Stomach smooth muscle (tissue), 2 donors: Measurements from ENCODE around the gene RASSF7.
"Not testable (repeated sequence)": the region's sequence is repeated elsewhere in the genome, so short reads cannot be mapped to it uniquely, and the experiment has no call there.

Source experiments
- H3K27ac ChIP-seq: one replicate; pipeline ENCODE4 v1.7.0; 2013; ENCODE audit warnings: mild to moderate bottlenecking, low read length, inconsistent platforms
- H3K27me3 ChIP-seq, 2 donors: one replicate each; pipeline ENCODE4 v1.7.0; 2013; ENCODE audit warnings: low read length in 2 of 2; ENCODE audit not compliant: insufficient read depth in 2 of 2, control insufficient read depth in 1 of 2
- H3K36me3 ChIP-seq, 2 donors: one replicate each; pipeline ENCODE4 v1.7.0; 2013; ENCODE audit warnings: low read length in 2 of 2; ENCODE audit not compliant: control insufficient read depth in 2 of 2, insufficient read depth in 2 of 2
- H3K4me1 ChIP-seq: one replicate; pipeline ENCODE4 v1.7.0; 2013; ENCODE audit warnings: low read length; ENCODE audit not compliant: control insufficient read depth, insufficient read depth
- H3K4me3 ChIP-seq, 2 donors: one replicate each; pipeline ENCODE4 v1.7.0; 2013; ENCODE audit warnings: low read length in 2 of 2
- H3K9ac ChIP-seq, 2 donors: one replicate each; pipeline ENCODE4 v1.7.0; 2013; ENCODE audit warnings: low read length in 2 of 2, mild to moderate bottlenecking in 1 of 2
- H3K9me3 ChIP-seq, 2 donors: one replicate each; pipeline ENCODE4 v1.7.0; 2013; ENCODE audit warnings: low read length in 2 of 2; ENCODE audit not compliant: control insufficient read depth in 2 of 2
- donor health status: healthy.
- donor health status: Pancreatic carcinoma.

Gene RASSF7

DNA sequence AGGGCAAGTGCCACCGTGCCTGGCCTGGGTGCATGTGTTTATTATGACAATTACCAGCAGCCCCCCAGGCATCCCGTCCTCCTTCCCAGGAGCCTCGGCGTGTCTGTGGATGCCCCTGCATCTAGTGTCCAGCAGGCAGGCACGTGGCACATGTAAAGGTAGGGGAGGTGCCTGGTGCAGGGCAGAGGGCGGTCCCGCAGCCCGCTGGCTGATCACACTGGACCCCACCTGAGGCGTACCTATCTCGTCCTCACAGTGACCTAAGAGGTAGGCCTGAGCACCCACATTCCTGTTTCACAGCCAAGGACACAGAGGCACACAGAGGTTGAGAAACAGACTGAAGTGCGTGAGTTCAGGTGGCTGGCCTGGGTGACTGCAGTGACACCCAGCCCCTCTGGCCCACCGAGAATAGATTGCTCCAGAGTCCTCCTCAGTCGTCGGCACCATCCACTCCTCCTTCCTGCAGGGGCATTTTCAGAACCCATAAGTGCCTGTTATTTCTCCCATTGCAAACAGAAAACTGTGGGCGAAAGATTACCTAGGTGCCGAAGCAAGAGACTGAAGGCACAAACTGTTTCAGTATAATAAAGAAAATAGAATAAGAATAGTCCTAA, 12.5 kb downstream of the RASSF7 start:
- Histone ChIP-seq H3K36me3 (no peaks in the 10 kb centered on the region), H3K27me3 (peaks cover 0 to 2% of the 10 kb centered on the region in 2 donors), H3K9ac (no peak overlapping the region), H3K4me1 (peaks cover 33% of the 10 kb centered on the region), H3K27ac (no peak overlapping the region), H3K9me3 (no peaks in the 10 kb centered on the region), H3K4me3 (no peak overlapping the region)

GRCh38 chr11:574031-574570, 13.3 kb downstream of the RASSF7 start:
- not testable (repeated sequence) for H3K4me3 ChIP-seq

GRCh38 chr11:574632-575312, 14.0 kb downstream of the RASSF7 start:
- peaks cover 38% of the 10 kb centered on the region for H3K4me1 ChIP-seq
- peaks cover 0 to 2% of the 10 kb centered on the region in 2 donors for H3K27me3 ChIP-seq
- H3K4me3 ChIP-seq, result peak overlapping the region; percentile 56 to 75
- H3K27ac ChIP-seq, result no peak overlapping the region
- no peaks in the 10 kb centered on the region for H3K9me3 ChIP-seq
- H3K36me3 ChIP-seq, result no peaks in the 10 kb centered on the region
- H3K9ac ChIP-seq, result no peak overlapping the region

More at GRCh38 chr11:574031-574570, 13.3 kb downstream of the RASSF7 start:
- H3K27me3 ChIP-seq, H3K27ac ChIP-seq, H3K36me3 ChIP-seq, H3K9ac ChIP-seq, H3K9me3 ChIP-seq: not testable (repeated sequence)
- peaks cover 38% of the 10 kb centered on the region for H3K4me1 ChIP-seq

DNA sequence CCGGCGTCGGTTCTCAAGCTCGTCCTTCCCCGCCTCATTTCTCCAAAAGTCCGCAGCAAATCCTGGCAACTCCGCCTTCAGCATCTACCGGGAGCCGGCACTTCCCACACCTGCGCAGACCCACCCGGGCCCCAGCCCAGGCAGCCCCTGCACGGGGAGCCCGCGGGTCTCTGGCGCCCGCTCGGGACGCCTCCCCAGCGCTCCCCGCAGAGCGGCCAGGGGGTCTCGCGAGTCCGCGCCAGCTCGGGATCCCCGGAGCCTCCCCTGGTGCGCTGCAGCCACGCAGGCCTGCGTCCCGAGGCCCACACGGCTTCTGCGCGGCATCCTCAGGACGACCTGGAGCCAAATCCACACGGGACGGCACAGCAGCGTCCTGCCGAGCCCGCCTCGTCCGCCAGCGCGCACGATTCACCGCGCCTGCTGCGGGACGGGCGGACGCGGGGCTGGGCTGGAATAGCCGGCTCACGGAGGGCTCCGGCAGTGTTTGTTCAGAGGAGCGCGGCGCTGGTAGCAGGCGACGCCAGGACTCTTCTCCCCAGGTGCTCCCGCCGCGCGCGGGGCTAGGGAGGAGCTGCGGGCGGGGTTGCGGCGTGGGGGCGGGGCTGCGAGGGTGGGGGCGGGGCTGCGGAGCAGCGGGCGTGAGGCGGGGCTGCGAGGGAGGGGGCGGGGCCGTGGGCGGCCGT, 14.7 kb downstream of the RASSF7 start:
- H3K9me3 ChIP-seq, result no peaks in the 10 kb centered on the region
- no peak overlapping the region for H3K9ac ChIP-seq
- no peaks in the 10 kb centered on the region for H3K36me3 ChIP-seq
- H3K4me3 ChIP-seq, result peak overlapping the region; percentile 56 to 75
- H3K4me1 ChIP-seq, result peaks cover 45% of the 10 kb centered on the region
- H3K27me3 ChIP-seq, result peaks cover 0 to 2% of the 10 kb centered on the region in 2 donors
- no peak overlapping the region for H3K27ac ChIP-seq

GRCh38 chr11:575996-576768, 15.4 kb downstream of the RASSF7 start, which contains the start of gene PHRF1:
Gene PHRF1 (plus strand): TSS chr11:576470. CDS start chr11:581513, 5,043 bp downstream.
- H3K9ac ChIP-seq, result peak within 1 kb of the TSS; percentile 89 to 94
- peak within 1 kb of the TSS; percentile 95 to 96 for H3K4me3 ChIP-seq
- H3K9me3 ChIP-seq, result no peaks in the 10 kb centered on the region
- H3K4me1 ChIP-seq, result peaks cover 45% of the 10 kb centered on the region
- peaks cover 0 to 2% of the 10 kb centered on the region in 2 donors for H3K27me3 ChIP-seq
- H3K36me3 ChIP-seq, result no peaks in the 10 kb centered on the region
- peak within 1 kb of the TSS; percentile 86 for H3K27ac ChIP-seq

DNA sequence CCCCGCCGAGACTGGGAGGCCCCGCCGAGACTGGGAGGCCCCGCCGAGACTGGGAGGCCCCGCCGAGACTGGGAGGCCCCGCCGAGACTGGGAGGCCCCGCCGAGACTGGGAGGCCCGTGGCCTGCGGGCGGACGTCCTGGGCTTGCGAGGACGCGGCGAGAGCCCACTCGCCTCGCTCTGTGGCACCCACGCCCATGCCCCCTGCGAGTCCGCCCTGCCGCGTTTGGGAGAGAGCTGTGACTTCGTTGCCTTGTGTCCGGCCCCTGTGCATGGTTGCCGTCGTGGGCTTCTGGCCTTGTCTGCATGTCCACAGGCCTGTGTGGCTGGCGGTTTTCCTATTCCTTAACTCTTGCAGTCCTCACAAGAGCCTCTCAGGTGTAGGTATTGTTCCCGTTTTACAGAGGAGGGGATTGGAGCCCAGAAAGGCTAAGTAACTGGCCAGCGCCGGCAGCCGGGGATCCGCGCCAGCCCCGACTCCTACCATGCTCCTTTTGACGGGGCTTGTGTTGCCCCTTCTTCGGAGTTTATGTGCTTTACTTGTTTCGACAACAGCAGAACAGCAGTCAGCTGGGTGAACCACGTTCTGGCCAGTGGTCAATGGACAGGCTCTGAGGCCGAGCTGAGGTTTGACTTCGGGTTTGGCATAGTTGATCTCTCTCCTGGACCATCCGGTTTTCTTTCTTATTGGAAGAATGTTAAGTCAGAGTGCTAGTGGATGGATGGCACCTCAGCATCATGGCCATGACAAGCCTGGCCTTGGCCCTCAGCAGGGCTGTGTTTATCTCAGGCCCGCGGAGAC, 16.2 kb downstream of the RASSF7 start:
- H3K27me3 ChIP-seq, result peaks cover 0 to 2% of the 10 kb centered on the region in 2 donors
- peaks cover 51% of the 10 kb centered on the region for H3K4me1 ChIP-seq
- peak overlapping the region; percentile 95 to 96 for H3K4me3 ChIP-seq
- H3K9ac ChIP-seq, result peak overlapping the region; percentile 89 to 94
- H3K9me3 ChIP-seq, result no peaks in the 10 kb centered on the region
- peaks cover 4% of the 10 kb centered on the region in 2 donors for H3K36me3 ChIP-seq
- peak overlapping the region; percentile 49 for H3K27ac ChIP-seq

GRCh38 chr11:577611-577894, 16.8 kb downstream of the RASSF7 start:
- H3K9me3 ChIP-seq, result no peaks in the 10 kb centered on the region
- peak overlapping the region; percentile 95 to 96 for H3K4me3 ChIP-seq
- H3K36me3 ChIP-seq, result peaks cover 4% of the 10 kb centered on the region in 2 donors
- peaks cover 0 to 2% of the 10 kb centered on the region in 2 donors for H3K27me3 ChIP-seq
- H3K9ac ChIP-seq, result peak overlapping the region; percentile 89 to 94
- no peak overlapping the region for H3K27ac ChIP-seq
- peaks cover 51% of the 10 kb centered on the region for H3K4me1 ChIP-seq

DNA sequence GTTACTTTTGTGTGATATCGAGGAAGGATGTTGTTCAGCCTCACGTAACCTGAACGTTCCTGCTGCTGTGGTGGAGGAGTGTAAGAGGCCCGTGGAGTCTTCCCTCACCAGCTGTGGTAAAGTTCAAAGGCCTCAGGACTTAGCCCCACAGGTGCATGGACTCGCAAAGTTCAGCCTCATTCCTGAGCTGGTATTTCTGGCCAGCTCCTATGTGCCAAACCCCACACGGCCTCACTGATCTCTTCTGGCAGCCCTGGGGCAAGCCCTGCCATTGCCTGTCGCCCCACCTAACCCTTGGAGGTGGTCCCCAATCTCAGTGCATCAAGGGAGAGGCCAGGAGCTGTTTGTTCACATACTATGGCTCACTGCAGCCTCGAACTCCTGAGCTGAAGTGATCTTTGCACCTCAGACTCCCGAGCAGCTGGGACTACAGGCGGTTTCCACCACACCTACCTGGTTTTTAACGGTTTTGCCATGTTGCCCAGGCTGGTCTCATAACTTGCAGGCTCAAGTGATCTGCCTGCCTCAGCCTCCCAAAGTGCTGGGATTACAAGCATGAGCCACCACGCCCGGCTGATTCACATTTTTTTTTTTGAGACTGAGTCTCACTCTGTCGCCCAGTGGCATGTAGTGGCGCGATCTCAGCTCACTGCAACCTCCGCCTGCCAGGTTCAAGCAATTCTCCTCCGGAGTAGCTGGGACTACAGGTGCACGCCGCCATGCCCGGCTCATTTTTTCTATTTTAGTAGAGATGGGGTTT, 17.7 kb downstream of the RASSF7 start:
- Histone ChIP-seq H3K9me3 (no peaks in the 10 kb centered on the region), H3K4me1 (peaks cover 51% of the 10 kb centered on the region), H3K27ac (no peak overlapping the region), H3K9ac (no peak overlapping the region), H3K4me3 (peak overlapping the region; percentile 95 to 96), H3K27me3 (peaks cover 0 to 2% of the 10 kb centered on the region in 2 donors), H3K36me3 (peaks cover 6 to 7% of the 10 kb centered on the region in 2 donors)

GRCh38 chr11:579830-580601, 19.2 kb downstream of the RASSF7 start:
- H3K4me3 ChIP-seq, result no peak overlapping the region
- H3K4me1 ChIP-seq, result peaks cover 47% of the 10 kb centered on the region
- H3K9me3 ChIP-seq, result no peaks in the 10 kb centered on the region
- peak overlapping the region in 1 of 2 donors; percentile 33 for H3K9ac ChIP-seq
- H3K27ac ChIP-seq, result no peak overlapping the region
- peaks cover 12 to 14% of the 10 kb centered on the region in 2 donors for H3K36me3 ChIP-seq
- peaks cover 0 to under 1% of the 10 kb centered on the region in 2 donors for H3K27me3 ChIP-seq
